GM21367 (cell line): ENCODE results near the gene PPP3CB.

Source experiments
- ATAC-seq: cut with Tn5 transposase; IDR thresholded peaks from one replicate; pipeline ENCODE4 v1.9.1; 2021; ENCODE audit not compliant: unreplicated experiment

Gene PPP3CB

DNA sequence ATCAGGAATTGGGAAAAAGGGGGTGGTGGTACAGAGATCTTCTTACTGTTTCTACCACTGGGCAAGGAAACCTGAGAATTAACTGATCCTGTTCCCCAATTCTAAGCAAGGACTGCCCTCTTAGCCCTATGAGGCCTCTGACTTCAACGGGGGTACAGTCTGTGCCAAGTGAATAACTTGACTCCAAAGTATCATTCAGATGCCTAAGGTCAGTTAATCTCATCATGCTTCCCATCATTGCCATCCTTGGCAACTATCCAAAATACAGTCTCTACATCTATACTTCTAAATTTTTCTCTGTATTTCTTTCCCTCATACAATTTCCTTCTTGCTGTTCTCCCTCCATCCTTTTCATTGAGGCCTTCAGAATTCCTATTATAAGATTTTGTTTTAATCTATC is 10.5 kb downstream of the PPP3CB start:
- no peak for ATAC-seq

DNA sequence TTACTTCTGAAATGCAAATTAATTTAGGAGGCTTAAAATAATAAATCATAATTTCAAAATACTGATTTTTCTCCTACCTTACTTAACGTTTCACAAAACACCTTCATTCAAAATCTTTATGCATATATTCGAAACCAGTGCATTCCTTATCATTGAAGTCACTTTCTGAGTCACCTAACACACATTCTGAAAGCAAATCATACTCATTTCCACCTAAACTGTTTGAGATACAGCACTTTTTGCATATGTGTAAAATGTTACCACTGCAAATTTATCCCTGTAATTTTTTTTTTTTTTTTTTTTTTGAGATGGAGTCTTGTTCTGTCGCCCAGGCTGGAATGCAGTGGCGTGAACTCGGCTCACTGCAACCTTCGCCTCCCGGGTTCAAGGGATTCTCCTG is 15.7 kb downstream of the PPP3CB start:
- no peak for ATAC-seq

DNA sequence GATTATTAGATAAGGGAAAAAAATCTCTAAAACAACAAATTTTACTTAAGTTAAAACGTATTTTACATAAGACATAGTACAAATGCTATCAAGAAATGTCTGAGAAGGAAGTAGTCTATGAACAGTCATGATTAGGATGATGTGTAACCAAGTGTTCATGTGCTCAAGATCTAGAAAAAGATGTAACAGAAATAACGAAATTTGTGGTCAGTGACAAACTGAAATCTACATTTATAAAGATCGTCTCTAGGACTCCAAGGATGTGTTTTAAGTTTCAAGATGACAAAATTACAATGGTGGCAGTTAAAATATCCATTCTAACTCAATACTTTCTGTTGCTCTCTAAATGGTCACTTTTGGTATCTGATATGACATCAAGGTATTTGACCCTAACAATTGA is 17.2 kb downstream of the PPP3CB start:
- no peak for ATAC-seq

DNA sequence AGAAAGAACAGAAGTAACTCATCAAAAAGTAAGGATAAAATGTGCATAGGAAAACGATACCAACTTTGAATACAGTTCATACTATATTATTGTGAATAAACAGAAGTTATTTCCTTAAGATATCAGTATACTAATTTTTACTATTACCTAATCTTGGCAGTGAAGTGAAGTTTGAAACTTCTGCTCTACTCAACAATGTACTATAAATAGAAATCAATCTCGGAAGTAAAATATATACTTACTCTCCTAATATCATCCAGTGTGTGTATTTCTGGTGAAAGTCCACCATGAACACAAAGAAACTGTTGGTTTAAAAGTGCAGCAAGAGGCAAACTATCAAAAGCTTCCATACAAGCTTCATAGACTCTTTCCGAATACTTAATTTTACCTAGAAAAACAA is 24.6 kb downstream of the PPP3CB start:
- no peak for ATAC-seq

DNA sequence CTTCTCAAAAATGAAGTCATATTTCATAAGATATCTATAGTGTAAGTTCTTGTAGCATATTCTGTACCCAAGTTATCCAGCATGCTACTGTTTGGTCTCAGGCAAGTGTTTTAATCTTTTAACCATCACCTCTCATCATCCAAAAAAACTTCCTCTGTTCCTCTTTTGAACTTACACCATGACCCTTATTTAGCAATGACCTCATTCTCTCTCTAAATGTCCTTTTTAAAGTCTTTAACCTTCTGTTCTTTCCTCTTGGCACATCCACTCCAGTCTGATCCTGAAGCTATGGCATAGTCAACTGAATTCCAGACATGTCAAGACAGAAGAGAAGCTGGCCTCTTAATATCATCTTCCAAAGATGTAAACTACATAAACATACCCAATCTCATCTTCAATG is 26.2 kb downstream of the PPP3CB start:
- ATAC-seq, result no peak

DNA sequence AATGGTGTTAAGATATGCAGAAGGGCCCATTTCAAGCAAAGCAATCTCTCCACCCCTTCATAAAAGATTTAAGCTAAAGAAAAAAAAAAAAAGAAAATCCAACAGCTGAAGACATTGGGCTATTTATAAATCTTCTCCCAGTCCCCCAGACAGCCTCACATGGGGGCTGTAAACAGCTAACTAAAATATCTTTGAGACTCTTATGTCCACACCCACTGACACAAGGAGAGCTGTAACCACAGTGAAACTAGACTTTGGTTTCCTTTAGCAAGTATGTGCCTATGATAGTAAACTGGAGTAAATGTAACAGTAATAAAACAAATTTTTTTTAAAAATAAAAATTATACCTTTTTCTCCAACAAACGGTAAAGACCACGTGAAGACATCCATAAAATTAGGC is 28.6 kb downstream of the PPP3CB start:
- ATAC-seq, result no peak

DNA sequence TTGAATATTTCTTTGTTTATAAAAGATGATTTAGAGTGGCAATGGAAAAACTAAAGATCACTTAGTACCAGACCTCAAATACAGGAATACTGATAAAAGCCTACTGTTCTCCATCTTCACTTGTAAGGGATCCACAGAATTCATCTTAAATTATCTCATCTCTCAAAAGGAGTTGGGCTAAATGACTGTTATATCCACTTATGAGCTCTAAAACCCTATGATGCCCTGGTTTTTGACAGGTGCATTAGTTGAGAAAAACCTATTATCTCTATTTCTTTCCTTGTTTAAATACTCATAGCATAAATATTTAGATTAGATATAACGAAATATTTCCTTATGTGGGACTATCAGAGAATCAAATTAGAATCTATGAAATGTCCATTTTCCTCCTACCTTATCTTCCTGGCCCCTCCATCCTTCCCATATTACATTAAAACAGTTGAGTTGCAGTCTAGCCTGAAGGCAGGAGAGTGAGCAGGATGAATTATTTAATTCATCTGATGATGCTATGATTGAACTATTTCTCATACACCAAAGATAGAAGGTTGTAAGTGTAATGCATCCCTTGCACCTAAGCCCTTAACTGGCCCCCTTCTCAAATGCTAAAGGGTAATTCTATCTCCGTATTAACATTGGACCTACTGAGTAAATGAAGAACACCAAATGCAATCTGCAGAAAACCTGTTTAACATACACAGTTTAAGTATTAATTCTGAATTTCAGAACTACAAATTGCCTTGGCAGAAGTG is 29.7 kb downstream of the PPP3CB start:
- no peak for ATAC-seq

DNA sequence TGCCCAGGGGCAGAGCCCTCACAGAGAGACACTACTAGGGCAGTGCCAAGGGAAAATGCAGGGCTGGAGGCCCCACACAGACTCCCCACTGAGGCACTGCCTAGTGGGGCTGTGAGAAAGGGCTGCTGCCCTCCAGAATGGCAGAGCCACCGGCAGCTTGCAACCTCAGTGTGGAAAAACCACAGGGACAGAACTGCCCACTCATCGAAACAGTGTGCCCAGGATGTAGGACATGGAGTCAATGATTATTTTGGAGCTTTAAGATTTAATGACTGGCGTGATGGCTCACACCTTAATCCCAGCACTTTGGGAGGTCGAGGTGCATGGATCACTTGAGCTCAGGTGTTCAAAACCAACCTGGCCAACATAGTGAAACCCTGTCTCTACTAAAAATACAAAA is 34.9 kb downstream of the PPP3CB start:
- no peak for ATAC-seq

DNA sequence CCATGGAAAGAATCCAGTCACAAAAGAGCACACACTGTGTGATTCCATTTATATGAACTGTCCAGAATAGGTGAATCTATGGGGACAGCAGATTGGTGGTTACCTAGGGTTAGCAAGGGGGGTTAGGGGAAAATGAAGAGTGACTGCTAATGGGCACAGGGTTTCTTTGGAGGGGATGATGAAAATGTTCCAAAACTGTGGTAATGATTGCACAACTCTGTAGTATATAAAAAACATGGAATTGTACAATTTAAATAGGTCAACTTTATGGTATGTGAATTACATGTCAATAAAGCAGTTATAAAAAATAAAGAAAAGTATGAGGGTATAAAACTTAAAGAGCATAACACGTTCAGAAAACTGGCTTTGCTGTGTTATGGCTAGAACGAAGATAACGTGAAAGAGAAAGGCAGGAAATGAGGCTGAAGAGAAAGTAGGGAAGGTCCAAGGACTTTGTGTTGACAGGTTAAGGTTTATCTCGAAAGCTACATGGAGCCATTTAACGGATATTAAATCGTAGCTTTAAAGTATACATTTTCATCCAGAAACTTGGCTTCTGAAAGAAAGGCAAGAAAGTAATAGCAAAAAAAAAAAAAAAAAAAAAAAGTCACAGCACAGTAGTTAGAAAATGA is 36.0 kb downstream of the PPP3CB start:
- ATAC-seq, result no peak

DNA sequence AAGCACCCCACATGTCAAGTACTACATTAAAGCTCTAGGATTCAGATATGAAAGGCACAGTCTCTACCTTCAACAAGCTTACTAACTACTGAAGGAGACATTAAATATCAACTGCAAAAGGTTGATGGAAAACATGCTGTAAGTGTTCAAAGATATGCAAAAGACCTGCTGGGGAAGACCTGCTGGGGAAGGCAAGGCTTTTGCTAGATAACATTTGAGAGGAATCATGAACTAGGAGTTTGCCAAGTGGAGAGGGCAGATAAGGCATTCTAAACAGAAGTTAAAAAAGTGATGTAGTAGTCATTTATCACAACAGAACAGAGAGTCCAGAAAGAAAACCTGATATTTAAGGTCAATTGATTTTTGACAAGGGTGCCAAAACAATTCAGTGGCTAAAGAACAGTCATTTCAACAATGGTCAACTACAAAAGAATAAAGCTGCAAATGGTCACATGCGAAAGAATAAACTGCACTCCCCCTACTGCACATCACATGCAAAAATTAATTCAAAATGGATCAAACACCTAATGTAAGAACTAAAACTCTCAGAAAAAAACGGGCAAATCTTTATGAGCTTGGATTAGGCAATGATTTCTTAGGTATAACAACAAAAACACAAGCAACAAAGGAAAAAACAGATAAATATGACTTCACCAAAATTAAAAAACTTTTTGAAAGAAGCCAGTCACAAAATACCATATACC is 39.5 kb downstream of the PPP3CB start:
- no peak for ATAC-seq

DNA sequence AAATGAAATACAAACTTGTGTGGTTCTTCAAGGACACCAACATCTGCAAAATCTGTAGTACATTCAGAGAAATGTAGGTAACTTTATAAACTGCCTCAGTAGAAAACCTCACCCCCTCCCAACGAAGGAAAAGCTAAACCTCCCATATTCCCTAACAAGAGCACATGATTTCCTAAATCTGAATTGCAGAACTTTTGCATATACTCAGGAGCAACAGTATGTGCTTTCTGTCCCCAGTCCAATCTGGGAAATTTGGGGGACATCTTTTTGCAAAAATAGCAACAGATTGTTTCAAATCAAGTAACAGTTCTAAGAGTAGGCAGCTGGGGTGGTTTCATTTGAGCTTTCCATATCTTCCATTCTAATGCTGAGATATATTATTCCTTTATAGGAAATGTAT is 46.7 kb downstream of the PPP3CB start:
- no peak for ATAC-seq

DNA sequence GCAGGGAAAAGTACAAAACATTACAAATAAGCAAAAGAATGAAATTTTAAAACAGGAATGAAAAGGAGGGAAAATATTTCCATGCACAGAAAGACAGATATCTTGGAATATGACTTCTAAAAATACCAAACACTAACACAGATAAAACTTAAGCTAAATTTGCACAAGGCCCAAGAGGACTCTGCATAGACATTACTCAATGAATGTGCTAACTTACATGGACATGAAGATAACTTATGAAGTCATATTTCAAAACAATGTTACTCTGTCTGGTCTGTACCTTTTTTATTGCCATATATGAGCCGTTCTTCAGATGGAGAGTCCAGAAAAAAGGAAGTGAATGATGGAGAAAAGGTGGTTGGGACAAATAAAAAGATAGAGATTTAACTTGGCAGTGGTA is 47.4 kb downstream of the PPP3CB start:
- no peak for ATAC-seq

DNA sequence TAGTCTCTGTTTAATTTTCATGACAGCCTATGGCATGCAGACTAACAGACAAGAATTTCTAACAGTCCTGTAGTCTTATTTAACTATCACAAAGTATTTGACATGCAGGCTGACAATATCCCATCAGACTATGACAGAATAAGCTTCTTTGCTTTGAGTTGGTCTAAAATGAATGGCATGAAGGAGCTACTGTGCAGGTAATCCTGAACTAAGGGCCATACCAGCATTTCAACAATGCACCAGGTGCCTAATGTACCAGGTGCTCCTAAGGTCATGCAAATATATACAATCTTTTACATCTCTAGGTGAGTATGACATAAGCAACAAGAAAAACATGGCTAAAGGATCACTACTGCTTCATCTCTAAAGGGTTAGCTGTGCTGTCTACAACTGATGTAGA is 48.9 kb downstream of the PPP3CB start:
- ATAC-seq, result no peak

DNA sequence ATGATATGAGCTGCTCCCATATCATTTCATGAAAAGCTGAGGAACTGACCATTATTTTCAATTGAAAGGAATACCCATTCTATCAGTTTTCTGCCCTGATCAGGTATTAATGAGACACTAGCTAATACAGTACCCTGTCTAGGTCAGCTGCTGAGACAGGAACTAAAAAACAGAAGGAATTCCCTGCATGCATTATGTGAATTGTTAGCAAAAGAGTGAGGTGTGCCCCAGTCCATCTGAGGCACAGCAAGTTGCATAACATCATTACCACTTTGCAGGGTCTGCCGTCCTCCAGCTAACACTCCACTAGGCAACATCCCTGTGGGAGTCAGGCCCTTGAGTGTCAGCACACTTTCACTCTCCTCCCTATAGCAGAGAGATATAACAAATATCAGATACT is 51.4 kb downstream of the PPP3CB start:
- no peak for ATAC-seq

DNA sequence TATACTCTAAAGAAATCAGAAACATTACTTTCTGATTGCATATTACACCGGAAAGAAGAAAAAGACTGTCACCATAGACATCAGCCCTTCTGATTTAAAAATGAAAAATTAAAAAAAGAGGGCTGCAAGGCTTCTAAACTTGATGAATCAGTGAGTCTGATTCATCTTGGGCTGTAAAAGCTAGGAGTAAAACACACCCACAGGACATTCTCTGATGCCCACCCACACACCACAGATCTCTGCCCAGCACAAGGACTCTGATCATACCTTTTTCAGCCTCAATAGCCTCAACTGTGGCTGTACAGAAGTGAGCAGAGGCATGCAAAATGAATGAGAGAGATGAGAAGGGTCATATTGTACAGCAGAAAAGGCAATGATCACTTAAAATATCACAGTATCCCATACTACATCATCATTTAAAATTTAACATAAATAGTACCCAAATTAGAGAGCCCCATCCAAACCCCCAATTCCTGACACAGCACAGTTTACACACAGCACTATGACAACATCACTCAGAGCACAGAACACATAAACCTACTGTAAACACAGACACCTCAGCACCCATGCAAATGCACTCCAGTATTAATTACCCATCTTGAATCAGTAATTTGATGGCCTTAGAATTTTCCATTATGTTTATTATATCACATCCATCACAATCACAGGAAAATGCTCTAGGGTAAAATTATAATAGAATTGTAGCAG is 56.1 kb downstream of the PPP3CB start:
- no peak for ATAC-seq

DNA sequence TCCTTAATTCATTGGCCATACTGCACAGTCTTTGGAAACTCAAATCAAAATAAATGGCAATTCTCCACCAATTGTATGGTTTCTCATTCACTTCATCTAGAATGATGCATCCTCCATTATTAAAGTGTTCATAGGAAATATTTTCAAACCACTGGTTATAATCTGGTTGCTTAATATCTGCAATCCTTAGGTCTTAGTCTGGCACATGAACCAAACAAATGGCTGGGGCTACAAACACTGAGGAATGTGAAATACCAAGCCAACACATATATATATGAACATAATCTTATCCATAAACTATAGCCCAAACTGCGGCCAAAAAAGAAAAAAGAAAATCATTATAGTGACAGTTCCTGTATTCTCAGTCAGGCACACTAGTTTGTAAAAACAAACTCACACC is 56.8 kb downstream of the PPP3CB start:
- no peak for ATAC-seq

DNA sequence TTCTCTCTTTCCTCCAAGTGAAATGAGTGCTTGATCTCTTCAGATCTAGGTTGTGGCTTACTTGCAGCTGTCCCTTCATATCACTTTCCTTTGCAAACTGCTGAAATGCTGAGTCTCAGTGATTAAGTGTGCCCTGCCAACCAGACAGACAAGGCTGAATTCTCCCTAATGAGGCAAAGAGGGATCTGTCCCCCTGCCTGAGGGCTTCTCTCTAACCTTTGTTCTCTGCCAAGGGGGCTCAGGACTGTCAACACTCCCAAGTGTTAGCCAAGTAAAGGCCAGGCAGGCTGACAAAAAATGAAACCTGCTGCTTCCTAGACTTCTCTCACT is 62.3 kb downstream of the PPP3CB start, which contains the start of gene MSS51:
Gene MSS51, minus strand, starts transcription at position 24 of the 330 bp plus-strand sequence. CDS start 5,277 bp downstream, outside the sequence.
- no peak for ATAC-seq

DNA sequence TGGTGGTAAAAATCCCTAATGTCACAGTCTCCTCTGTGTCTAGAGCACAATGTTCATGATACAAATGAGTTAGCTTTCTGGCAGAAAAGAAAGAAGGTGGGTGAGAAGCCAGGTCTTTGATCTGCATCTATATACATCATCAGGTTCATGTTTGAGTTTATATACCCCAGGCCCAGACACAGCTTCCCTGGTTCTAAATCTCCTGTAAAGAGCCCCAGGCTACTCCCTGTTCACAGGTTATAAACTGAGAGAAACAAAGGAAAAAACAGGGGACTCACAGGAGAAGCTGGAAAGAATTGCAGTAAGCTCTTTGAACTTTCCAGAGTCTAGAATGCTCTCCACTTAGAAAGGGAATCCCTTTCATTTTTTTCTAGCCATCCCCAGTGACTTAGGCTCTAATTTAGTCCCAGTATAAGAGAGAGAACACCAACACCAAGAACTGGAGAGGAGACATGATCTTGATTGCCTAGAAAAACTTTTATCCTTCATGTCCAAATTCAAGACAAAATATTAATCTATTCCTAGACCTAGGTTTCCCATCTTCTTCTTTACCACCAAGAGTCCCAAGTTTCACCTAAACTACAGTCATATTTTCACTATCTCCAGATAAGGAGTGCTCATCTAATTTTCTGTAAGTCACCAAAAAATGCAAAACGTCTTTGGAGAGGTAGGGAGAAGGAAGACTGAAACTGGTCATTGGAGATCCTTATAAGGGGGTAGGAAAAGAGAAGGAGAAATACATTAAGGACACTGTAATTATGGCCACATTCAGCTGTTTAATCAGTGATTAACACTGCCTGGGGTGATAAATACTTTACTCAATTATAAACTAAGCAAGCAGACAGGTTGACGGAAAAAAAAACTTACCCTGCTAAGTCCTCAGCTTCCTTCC is 62.9 kb downstream of the PPP3CB start:
- ATAC-seq, result no peak

DNA sequence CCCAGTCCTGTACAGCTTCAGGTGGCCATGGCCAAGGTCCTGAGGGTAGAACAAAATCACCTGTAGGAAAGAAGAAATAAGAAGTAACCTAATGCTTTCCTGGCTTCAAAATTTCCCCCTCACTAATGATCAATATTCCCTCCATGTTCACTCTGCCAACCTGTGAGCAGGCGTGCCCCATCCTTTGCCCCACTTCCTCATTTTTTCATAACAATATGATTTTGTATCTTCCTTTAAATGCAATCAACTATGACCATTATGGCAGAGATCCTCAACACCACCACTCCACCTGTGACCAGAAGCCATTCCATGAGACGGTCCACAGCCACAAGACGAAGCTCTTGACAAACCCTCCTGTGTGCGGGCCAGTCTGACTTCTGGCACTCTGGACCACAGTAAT is 69.5 kb downstream of the PPP3CB start:
- no peak for ATAC-seq

DNA sequence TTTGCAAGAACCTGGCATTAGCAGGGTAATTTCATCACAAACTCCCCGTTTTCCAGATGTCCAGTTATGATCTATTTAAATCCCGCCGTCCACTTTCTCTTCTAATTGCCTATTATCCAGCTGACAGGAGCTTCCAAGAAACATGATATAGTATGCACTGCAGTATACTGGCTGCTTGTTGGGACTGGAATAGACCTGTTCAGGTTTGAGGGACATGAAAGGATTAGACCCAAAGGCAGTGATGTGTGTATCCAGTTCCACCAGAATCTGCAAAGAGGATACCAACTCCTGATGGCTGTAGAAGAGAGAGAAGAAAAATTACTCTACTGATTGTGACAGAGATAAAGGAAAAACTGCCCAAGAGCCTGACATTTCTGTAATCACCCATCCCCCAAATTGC is 71.3 kb downstream of the PPP3CB start:
- ATAC-seq, result no peak

DNA sequence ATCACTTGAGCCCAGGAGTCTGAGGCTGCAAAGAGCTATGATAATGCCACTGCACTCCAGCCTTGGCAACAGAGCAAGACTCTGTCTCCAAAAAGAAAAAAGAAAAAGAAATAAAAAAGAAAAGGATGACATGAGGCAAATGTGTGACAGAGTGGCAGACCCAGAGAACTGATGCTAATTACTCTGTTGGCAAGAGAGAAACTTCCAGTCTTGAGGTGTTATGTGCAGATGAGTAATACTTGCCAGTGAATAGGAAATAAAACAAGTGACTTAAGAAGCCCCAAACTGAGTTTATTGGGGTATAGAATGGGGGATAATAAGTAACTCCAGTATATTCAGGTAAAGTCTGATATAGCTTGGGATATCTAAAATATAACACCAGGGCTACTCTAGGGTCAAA is 72.5 kb downstream of the PPP3CB start:
- no peak for ATAC-seq
